Aorta (tissue), 5 donors: ENCODE data around the gene HJURP. TPM values are rescaled to one million over a fixed set of nuclear protein-coding genes. Genes with fewer than 3 reads are reported as not detected.

Source experiments
- ATAC-seq: fragments of 200-7000 bp; cut with Tn5 transposase; one replicate; pipeline ENCODE4 v1.9.1; 2022; ENCODE audit warnings: moderate library complexity; ENCODE audit not compliant: low FRiP score
- DNase-seq, 2 donors: peaks; one replicate each; pipeline ENCODE4 v3.0.0-alpha.2; 2020
- H3K27ac ChIP-seq, 2 donors: one replicate each; pipeline ENCODE4 v1.5.1; 2013; ENCODE audit warnings: low read length in 2 of 2, mild to moderate bottlenecking in 2 of 2, moderate library complexity in 2 of 2, control low read depth in 1 of 2, inconsistent platforms in 1 of 2, low read depth in 1 of 2
- H3K27me3 ChIP-seq, 2 donors: one replicate each; pipeline ENCODE4 v1.6.1; 2013; ENCODE audit warnings: control low read depth in 1 of 2, low read length in 1 of 2, mild to moderate bottlenecking in 1 of 2, moderate library complexity in 1 of 2; ENCODE audit not compliant: insufficient read depth in 2 of 2, control insufficient read depth in 1 of 2
- H3K36me3 ChIP-seq, 2 donors: one replicate each; pipeline ENCODE4 v1.6.1; 2013; ENCODE audit warnings: control low read depth in 1 of 2, low read length in 1 of 2, mild to moderate bottlenecking in 1 of 2; ENCODE audit not compliant: insufficient read depth in 2 of 2, control insufficient read depth in 1 of 2
- H3K4me1 ChIP-seq, 2 donors: one replicate each; pipeline ENCODE4 v1.6.1; 2013; ENCODE audit warnings: low read length in 2 of 2, control low read depth in 1 of 2, mild to moderate bottlenecking in 1 of 2, moderate library complexity in 1 of 2; ENCODE audit not compliant: insufficient read depth in 2 of 2, control insufficient read depth in 1 of 2
- H3K4me3 ChIP-seq, 2 donors: one replicate each; pipeline ENCODE4 v1.5.1; 2013; ENCODE audit warnings: low read length in 2 of 2, control low read depth in 1 of 2, mild to moderate bottlenecking in 1 of 2
- H3K9me3 ChIP-seq: one replicate; pipeline ENCODE4 v1.6.1; 2013; ENCODE audit warnings: mild to moderate bottlenecking, low read length; ENCODE audit not compliant: control insufficient read depth
- whole genome bisulfite sequencing, 2 donors: extraction: QIAGEN DNeasy Blood & Tissue Kit; methylation state at CpG; one replicate each; pipeline ENCODE4 v1.1.7; 2013; 5-methylcytosine and 5-hydroxymethylcytosine counted together
- intact Hi-C, 2 donors: fragments of 100-400 bp; cut with DNase I; formaldehyde crosslinking; loops; one replicate each; pipeline versions ENCODE4 v1.14.2 to v1.15.0; 2022
- polyA plus RNA-seq, 2 donors: library from polyadenylated mRNA; stranded (reverse); fragments of 200-250 nt; gene quantifications; one replicate each; pipeline ENCODE4 v1.2.3, GENCODE V29; 2013
- total RNA-seq, 2 donors: library from RNA; stranded (reverse); fragmentation: NEBNext Ultra II Directional; extraction: Animal tissue kit (Norgen Biotek cat#: 25700); gene quantifications; one replicate each; pipeline ENCODE4 v1.2.1, GENCODE V29; 2021
- donor health status: healthy with polysubstance abuse.
- donor health status: Bipolar disorder and iron deficiency.
- donor health status: DM: no; HTN: no; CAD: no.
- donor health status: DM: no; HTN: no; CAD: no.
- donor health status: DM: yes; HTN: yes; CAD: no.

HJURP gene
- total and polyA plus RNA-seq, 4 donors = 1.1 TPM; not detected in 2

- intact Hi-C loops = no loop called here
- Histone ChIP-seq H3K36me3 (no peaks in the 10 kb centered on the region), H3K27ac (no peak overlapping the region), H3K4me1 (no peaks in the 10 kb centered on the region), H3K27me3 (no peaks in the 10 kb centered on the region), H3K4me3 (no peak overlapping the region), H3K9me3 (no peaks in the 10 kb centered on the region)
- WGBS, 2 donors = 40 to 61% methylated on average over 3 of the region's 3 CpGs
- DNase-seq (no peak), ATAC-seq (no peak)
These were observed 2.3 kb downstream of the HJURP start for GRCh38 chr2:233852056-233852455.

GRCh38 chr2:233851169-233851568 lies 3.2 kb downstream of the HJURP start:
- DNase-seq (no peak), ATAC-seq (no peak)
- no peak overlapping the region for H3K27ac ChIP-seq
- no peaks in the 10 kb centered on the region for H3K4me1 ChIP-seq
- H3K9me3 ChIP-seq = no peaks in the 10 kb centered on the region
- no peak overlapping the region for H3K4me3 ChIP-seq
- no peaks in the 10 kb centered on the region for H3K36me3 ChIP-seq
- 95 to 96% methylated on average over 6 of the region's 6 CpGs for WGBS, 2 donors
- intact Hi-C loops = no loop called here
- no peaks in the 10 kb centered on the region for H3K27me3 ChIP-seq

GRCh38 chr2:233850745-233851144 lies 3.6 kb downstream of the HJURP start:
- 87 to 92% methylated on average over 7 of the region's 7 CpGs for whole genome bisulfite sequencing, 2 donors

GRCh38 chr2:233849607-233850271 lies 4.6 kb downstream of the HJURP start:
- WGBS, 2 donors = 88 to 92% methylated on average over 13 of the region's 13 CpGs
- Histone ChIP-seq H3K36me3 (no peaks in the 10 kb centered on the region), H3K4me3 (no peak overlapping the region), H3K27ac (no peak overlapping the region), H3K4me1 (no peaks in the 10 kb centered on the region), H3K27me3 (no peaks in the 10 kb centered on the region), H3K9me3 (no peaks in the 10 kb centered on the region)
- DNase-seq (peak in 1 of 2 donors; percentile 63), ATAC-seq (no peak)
- intact Hi-C loops = no loop called here

More at GRCh38 chr2:233850745-233851144, 3.6 kb downstream of the HJURP start:
- H3K27ac ChIP-seq = no peak overlapping the region
- ATAC-seq (no peak), DNase-seq (no peak)
- H3K36me3 ChIP-seq = no peaks in the 10 kb centered on the region
- no peaks in the 10 kb centered on the region for H3K4me1 ChIP-seq
- no peaks in the 10 kb centered on the region for H3K9me3 ChIP-seq
- no peaks in the 10 kb centered on the region for H3K27me3 ChIP-seq
- intact Hi-C loops = no loop called here
- no peak overlapping the region for H3K4me3 ChIP-seq

- Histone ChIP-seq H3K4me1 (no peaks in the 10 kb centered on the region), H3K27ac (no peak overlapping the region), H3K27me3 (no peaks in the 10 kb centered on the region), H3K36me3 (no peaks in the 10 kb centered on the region), H3K4me3 (no peak overlapping the region), H3K9me3 (no peaks in the 10 kb centered on the region)
- ATAC-seq (no peak), DNase-seq (peak in 1 of 2 donors; percentile 42)
- intact Hi-C loops = no loop called here
- WGBS, 2 donors = 96 to 97% methylated on average over 13 of the region's 13 CpGs
These were observed 6.1 kb downstream of the HJURP start for GRCh38 chr2:233848276-233848675.

GRCh38 chr2:233847248-233847898 lies 7.0 kb downstream of the HJURP start:
- Histone ChIP-seq H3K27ac (no peak overlapping the region), H3K4me3 (no peak overlapping the region), H3K9me3 (no peaks in the 10 kb centered on the region), H3K27me3 (no peaks in the 10 kb centered on the region), H3K36me3 (no peaks in the 10 kb centered on the region), H3K4me1 (no peaks in the 10 kb centered on the region)
- 97 to 98% methylated on average over 13 of the region's 13 CpGs for WGBS, 2 donors
- intact Hi-C loops = no loop called here
- DNase-seq = peak in 1 of 2 donors; percentile 66
- ATAC-seq = no peak

- intact Hi-C loops = no loop called here
- ATAC-seq (no peak), DNase-seq (peak in 1 of 2 donors; percentile 55)
- H3K9me3 ChIP-seq = no peaks in the 10 kb centered on the region
- 88 to 93% methylated on average over 16 of the region's 16 CpGs for WGBS, 2 donors
- H3K27me3 ChIP-seq = no peaks in the 10 kb centered on the region
- H3K4me3 ChIP-seq = no peak overlapping the region
- H3K36me3 ChIP-seq = no peaks in the 10 kb centered on the region
- H3K27ac ChIP-seq = no peak overlapping the region
- no peaks in the 10 kb centered on the region for H3K4me1 ChIP-seq
These were observed 7.7 kb downstream of the HJURP start for GRCh38 chr2:233846387-233847247.

GRCh38 chr2:233845301-233846060 lies 8.9 kb downstream of the HJURP start:
- Histone ChIP-seq H3K27me3 (no peaks in the 10 kb centered on the region), H3K27ac (no peak overlapping the region), H3K4me1 (no peaks in the 10 kb centered on the region), H3K36me3 (no peaks in the 10 kb centered on the region), H3K9me3 (no peaks in the 10 kb centered on the region), H3K4me3 (no peak overlapping the region)
- intact Hi-C loops = no loop called here
- DNase-seq (peak in 1 of 2 donors; percentile 23), ATAC-seq (no peak)
- WGBS, 2 donors = 96 to 99% methylated on average over 1 of the region's 1 CpG
